SJCRH30 (cell line): ENCODE measurements around the gene CLSTN2. TPM values are rescaled to one million over a fixed set of nuclear protein-coding genes. Genes with fewer than 3 reads are reported as not detected.

Experiments
- DNase-seq, 2 experiments: peaks; one replicate each; pipeline ENCODE4 v3.0.0-alpha.2; 2015 to 2020
- H3K27ac ChIP-seq: fragments of 250-450 bp; sonication (Bioruptor Pico); 2 replicates; pipeline ENCODE4 v1.5.1; 2020; ENCODE audit warnings: mild to moderate bottlenecking, moderate library complexity
- H3K27me3 ChIP-seq: fragments of 250-450 bp; sonication (Bioruptor Pico); 2 replicates; pipeline ENCODE4 v1.5.1; 2020; ENCODE audit warnings: mild to moderate bottlenecking, moderate library complexity
- H3K36me3 ChIP-seq: fragments of 250-450 bp; sonication (Bioruptor Pico); 2 replicates; pipeline ENCODE4 v1.5.1; 2020; ENCODE audit warnings: mild to moderate bottlenecking, moderate library complexity
- H3K4me1 ChIP-seq: fragments of 250-450 bp; sonication (Bioruptor Pico); 2 replicates; pipeline ENCODE4 v1.5.1; 2020; ENCODE audit warnings: mild to moderate bottlenecking, moderate library complexity
- H3K4me3 ChIP-seq: fragments of 250-450 bp; sonication (Bioruptor Pico); 2 replicates; pipeline ENCODE4 v1.5.1; 2020; ENCODE audit warnings: mild to moderate bottlenecking, moderate library complexity
- H3K9me3 ChIP-seq: fragments of 250-450 bp; sonication (Bioruptor Pico); replicated peaks from 2 replicates; pipeline ENCODE4 v1.5.1; 2020; ENCODE audit warnings: mild to moderate bottlenecking, moderate library complexity
- total RNA-seq: library from RNA; depleted of rRNA; stranded (reverse); fragments of >200 nt; shearing (Covaris generic); gene quantifications from 2 replicates; pipeline ENCODE4 v1.2.3, GENCODE V29; 2014

The CLSTN2 gene
- total RNA-seq, 1 experiment from 2014 or later, result 10.0 TPM

DNA sequence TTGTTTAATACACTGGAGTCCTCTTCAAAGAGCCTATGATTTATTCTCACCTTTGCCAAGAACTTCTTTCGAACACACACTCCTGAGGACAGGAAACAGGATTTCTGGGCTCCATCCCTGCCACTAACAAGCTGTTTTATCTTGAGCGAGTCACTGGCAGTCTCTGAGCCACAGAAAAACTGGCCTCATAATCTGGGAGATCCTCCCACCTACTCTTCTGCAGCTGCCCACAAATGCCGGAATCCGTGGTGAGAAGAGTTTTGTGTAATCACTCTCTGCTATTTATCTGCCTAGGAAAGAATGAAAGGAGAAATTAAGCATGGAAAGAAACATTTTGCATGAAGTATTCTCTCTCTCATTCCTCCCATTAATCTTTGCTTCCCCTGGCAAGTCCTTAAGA, 570.9 kb downstream of the CLSTN2 start:
- Histone ChIP-seq H3K4me3 (no peak overlapping the region), H3K4me1 (no peaks in the 10 kb centered on the region), H3K9me3 (no peaks in the 10 kb centered on the region), H3K36me3 (no peaks in the 10 kb centered on the region), H3K27ac (no peak overlapping the region), H3K27me3 (no peaks in the 10 kb centered on the region)
- no peak for DNase-seq

GRCh38 chr3:140508550-140508949, 573.6 kb downstream of the CLSTN2 start:
- no peaks in the 10 kb centered on the region for H3K36me3 ChIP-seq
- H3K4me1 ChIP-seq, result no peaks in the 10 kb centered on the region
- H3K4me3 ChIP-seq, result no peak overlapping the region
- no peaks in the 10 kb centered on the region for H3K27me3 ChIP-seq
- H3K27ac ChIP-seq, result no peak overlapping the region
- no peaks in the 10 kb centered on the region for H3K9me3 ChIP-seq
- DNase-seq, result no peak

DNA sequence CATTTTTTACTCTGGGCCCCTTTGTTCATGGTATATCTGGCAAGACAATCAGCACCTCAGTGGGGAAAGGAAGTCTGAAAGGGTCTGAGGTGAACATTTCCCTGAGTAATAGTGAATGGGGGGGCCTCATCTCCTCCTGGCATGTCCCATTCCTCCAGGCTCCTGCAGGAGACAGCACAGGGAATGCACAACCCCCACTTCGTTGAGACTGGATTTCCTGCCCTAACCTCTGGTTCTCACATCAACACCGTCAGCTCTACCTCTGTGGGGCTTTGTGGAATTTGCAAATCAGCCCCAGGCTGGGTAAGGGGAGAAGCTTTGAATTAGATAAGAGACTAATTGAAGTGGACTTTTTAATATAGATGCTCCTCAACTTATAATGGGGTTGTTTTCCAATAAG, 574.5 kb downstream of the CLSTN2 start:
- no peak for DNase-seq
- no peaks in the 10 kb centered on the region for H3K9me3 ChIP-seq
- H3K4me1 ChIP-seq, result no peaks in the 10 kb centered on the region
- H3K36me3 ChIP-seq, result no peaks in the 10 kb centered on the region
- no peak overlapping the region for H3K4me3 ChIP-seq
- H3K27ac ChIP-seq, result no peak overlapping the region
- no peaks in the 10 kb centered on the region for H3K27me3 ChIP-seq

- Histone ChIP-seq H3K27me3 (no peaks in the 10 kb centered on the region), H3K4me1 (no peaks in the 10 kb centered on the region), H3K27ac (no peak overlapping the region), H3K9me3 (no peaks in the 10 kb centered on the region), H3K4me3 (no peak overlapping the region), H3K36me3 (no peaks in the 10 kb centered on the region)
- no peak for DNase-seq
These were observed 575.4 kb downstream of the CLSTN2 start for GRCh38 chr3:140510303-140510861.

- Histone ChIP-seq H3K9me3 (peaks cover 7% of the 10 kb centered on the region; the same call in 1 of the 2 replicates), H3K27me3 (no peaks in the 10 kb centered on the region), H3K36me3 (no peaks in the 10 kb centered on the region), H3K4me3 (no peak overlapping the region), H3K27ac (no peak overlapping the region), H3K4me1 (no peaks in the 10 kb centered on the region)
- DNase-seq, result no peak
These were observed 586.9 kb downstream of the CLSTN2 start for GRCh38 chr3:140521751-140522445.

GRCh38 chr3:140522653-140523380, 587.8 kb downstream of the CLSTN2 start:
- Histone ChIP-seq H3K9me3 (peaks cover 7% of the 10 kb centered on the region; the same call in 1 of the 2 replicates), H3K4me1 (no peaks in the 10 kb centered on the region), H3K27ac (no peak overlapping the region), H3K36me3 (no peaks in the 10 kb centered on the region), H3K4me3 (no peak overlapping the region), H3K27me3 (no peaks in the 10 kb centered on the region)
- no peak for DNase-seq

GRCh38 chr3:140523600-140523999, 588.6 kb downstream of the CLSTN2 start:
- peaks cover 7% of the 10 kb centered on the region; the same call in 1 of the 2 replicates for H3K9me3 ChIP-seq
- no peaks in the 10 kb centered on the region for H3K27me3 ChIP-seq
- no peak overlapping the region for H3K4me3 ChIP-seq
- no peaks in the 10 kb centered on the region for H3K36me3 ChIP-seq
- DNase-seq, result peak in 1 of 2 experiments; percentile 20
- peaks cover 3% of the 10 kb centered on the region for H3K4me1 ChIP-seq
- H3K27ac ChIP-seq, result no peak overlapping the region

GRCh38 chr3:140527156-140527555, 592.2 kb downstream of the CLSTN2 start:
- no peaks in the 10 kb centered on the region for H3K9me3 ChIP-seq
- no peak for DNase-seq

DNA sequence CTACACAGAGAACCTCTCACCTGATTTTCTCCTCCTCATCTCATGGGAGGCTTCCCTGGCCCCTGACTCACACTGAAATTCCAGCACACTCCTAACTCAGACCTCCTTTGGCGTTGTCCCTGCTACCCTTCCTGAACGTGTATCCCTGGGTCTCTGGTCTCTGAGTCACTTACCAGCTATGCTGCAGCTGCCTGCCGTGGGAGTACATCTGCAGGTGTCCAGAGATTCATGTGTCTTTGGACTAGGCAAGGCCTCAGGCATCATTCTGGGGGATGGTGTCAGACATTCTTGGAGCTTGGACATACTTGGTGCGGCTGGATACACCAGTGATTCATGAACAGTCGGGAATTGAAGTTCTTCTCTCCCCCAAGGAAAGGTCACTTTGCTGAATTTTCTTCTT, 594.1 kb downstream of the CLSTN2 start:
- peaks cover 26% of the 10 kb centered on the region for H3K4me1 ChIP-seq
- peak overlapping the region; percentile 10 for H3K27ac ChIP-seq
- H3K9me3 ChIP-seq, result no peaks in the 10 kb centered on the region
- no peak overlapping the region for H3K4me3 ChIP-seq
- no peaks in the 10 kb centered on the region for H3K27me3 ChIP-seq
- no peaks in the 10 kb centered on the region for H3K36me3 ChIP-seq
- DNase-seq, result peak; percentile 66 to 77

More at GRCh38 chr3:140527156-140527555, 592.2 kb downstream of the CLSTN2 start:
- H3K4me1 ChIP-seq, result peaks cover 26% of the 10 kb centered on the region
- no peak overlapping the region for H3K4me3 ChIP-seq
- no peak overlapping the region for H3K27ac ChIP-seq
- H3K36me3 ChIP-seq, result no peaks in the 10 kb centered on the region
- no peaks in the 10 kb centered on the region for H3K27me3 ChIP-seq

DNA sequence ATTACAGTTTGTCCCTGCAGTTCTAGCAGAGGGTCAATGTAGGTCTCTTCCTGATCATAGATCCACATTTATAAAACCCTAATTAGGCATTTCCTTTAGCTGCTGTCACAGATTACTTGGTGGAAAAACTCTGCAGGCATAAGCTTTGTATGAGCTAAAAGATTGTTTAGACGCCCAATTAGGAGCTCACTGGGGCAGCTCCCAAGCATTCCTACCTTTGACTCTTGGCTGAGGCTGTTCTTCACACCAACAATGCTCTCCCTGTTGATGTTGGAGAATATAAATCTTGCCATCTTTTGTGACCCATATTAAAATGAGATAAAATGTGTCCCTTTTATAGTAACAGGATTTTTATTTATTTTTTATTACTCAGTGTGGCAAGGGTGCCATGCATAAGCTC, 594.6 kb downstream of the CLSTN2 start:
- Histone ChIP-seq H3K4me3 (no peak overlapping the region), H3K9me3 (no peaks in the 10 kb centered on the region), H3K27ac (peak overlapping the region; percentile 10), H3K4me1 (peaks cover 26% of the 10 kb centered on the region), H3K36me3 (no peaks in the 10 kb centered on the region), H3K27me3 (no peaks in the 10 kb centered on the region)
- no peak for DNase-seq

GRCh38 chr3:140530131-140530530, 595.1 kb downstream of the CLSTN2 start:
- DNase-seq, result no peak
- Histone ChIP-seq H3K9me3 (no peaks in the 10 kb centered on the region), H3K27me3 (no peaks in the 10 kb centered on the region), H3K4me1 (peaks cover 26% of the 10 kb centered on the region), H3K4me3 (no peak overlapping the region), H3K27ac (peak overlapping the region; percentile 1; the same call in 1 of the 2 replicates), H3K36me3 (no peaks in the 10 kb centered on the region)

- no peak overlapping the region for H3K4me3 ChIP-seq
- peaks cover 26% of the 10 kb centered on the region for H3K4me1 ChIP-seq
- no peaks in the 10 kb centered on the region for H3K9me3 ChIP-seq
- no peaks in the 10 kb centered on the region for H3K36me3 ChIP-seq
- no peaks in the 10 kb centered on the region for H3K27me3 ChIP-seq
- DNase-seq, result peak in 1 of 2 experiments; percentile 11
- peak overlapping the region; percentile 1; the same call in 1 of the 2 replicates for H3K27ac ChIP-seq
These were observed 595.6 kb downstream of the CLSTN2 start for GRCh38 chr3:140530603-140531002.

DNA sequence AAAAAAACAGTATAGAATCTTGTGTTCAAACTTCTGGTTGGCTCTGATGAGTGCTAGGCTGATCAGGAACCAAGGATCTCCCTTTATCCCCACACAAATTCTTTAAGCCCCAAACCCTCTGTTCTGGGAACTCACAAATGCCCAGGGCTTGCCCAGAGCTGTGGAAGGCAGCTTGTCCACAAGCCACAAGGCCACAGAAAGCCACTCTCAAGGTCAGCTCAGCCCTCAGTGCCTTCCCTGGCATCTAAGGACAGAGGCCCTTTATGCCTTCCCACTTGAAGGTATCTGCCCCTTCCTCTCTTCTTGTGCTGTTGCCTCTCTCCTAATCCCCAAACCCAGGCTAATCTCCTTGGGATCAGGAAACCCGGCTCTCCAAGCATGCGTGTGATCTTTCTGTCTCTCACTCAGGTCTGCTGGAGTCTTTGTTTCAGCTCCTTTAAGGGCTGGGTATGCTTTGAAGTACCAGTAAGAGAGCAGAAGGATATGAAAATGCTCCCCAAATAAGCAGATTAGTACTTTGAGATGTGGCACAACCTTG, 597.9 kb downstream of the CLSTN2 start:
- H3K27ac ChIP-seq, result no peak overlapping the region
- H3K4me1 ChIP-seq, result peaks cover 26% of the 10 kb centered on the region
- no peaks in the 10 kb centered on the region for H3K36me3 ChIP-seq
- H3K27me3 ChIP-seq, result no peaks in the 10 kb centered on the region
- DNase-seq, result no peak
- no peaks in the 10 kb centered on the region for H3K9me3 ChIP-seq
- no peak overlapping the region for H3K4me3 ChIP-seq

- Histone ChIP-seq H3K27ac (no peak overlapping the region), H3K36me3 (no peaks in the 10 kb centered on the region), H3K4me3 (no peak overlapping the region), H3K27me3 (no peaks in the 10 kb centered on the region), H3K9me3 (no peaks in the 10 kb centered on the region), H3K4me1 (no peaks in the 10 kb centered on the region)
- DNase-seq, result no peak
These were observed 602.1 kb downstream of the CLSTN2 start for GRCh38 chr3:140536926-140537726.
